Upper lobe of right lung (tissue), 1 donor: ENCODE results near the gene NT5DC4. TPM values are rescaled to one million over a fixed set of nuclear protein-coding genes. Genes with fewer than 3 reads are reported as not detected.

Experiments
- ATAC-seq: fragments of 200-7000 bp; cut with Tn5 transposase; one replicate; pipeline ENCODE4 v1.9.1; 2020; ENCODE audit warnings: mild to moderate bottlenecking, moderate library complexity
- DNase-seq: peaks from one replicate; pipeline ENCODE4 v3.0.0-alpha.2; 2020
- H3K27ac ChIP-seq: fragments of 200-600 bp; one replicate; pipeline ENCODE4 v1.8.0; 2022
- H3K27me3 ChIP-seq: fragments of 200-600 bp; one replicate; pipeline ENCODE4 v1.8.0; 2022; ENCODE audit warnings: mild to moderate bottlenecking
- H3K36me3 ChIP-seq: fragments of 200-600 bp; one replicate; pipeline ENCODE4 v1.8.0; 2022
- H3K4me1 ChIP-seq: fragments of 200-600 bp; one replicate; pipeline ENCODE4 v1.8.0; 2022
- H3K4me3 ChIP-seq: fragments of 200-600 bp; one replicate; pipeline ENCODE4 v1.8.0; 2022; ENCODE audit warnings: mild to moderate bottlenecking
- H3K9me3 ChIP-seq: fragments of 200-600 bp; one replicate; pipeline ENCODE4 v1.8.0; 2022
- CTCF ChIP-seq: fragments of 200-600 bp; IDR thresholded peaks from one replicate; pipeline ENCODE4 v1.8.0; 2022; ENCODE audit warnings: antibody characterized with exemption
- intact Hi-C: fragments of 100-400 bp; cut with DNase I; formaldehyde crosslinking; loops from one replicate; pipeline ENCODE4 v1.11.0; 2022
- long read RNA-seq: library from polyadenylated mRNA; unstranded; transcript quantifications from one replicate; pipeline ENCODE4 v2.0.0, GENCODE V29; 2021
- total RNA-seq: library from RNA; stranded (reverse); fragmentation: NEBNext Ultra II Directional; extraction: Animal tissue kit (Norgen Biotek cat#: 25700); gene quantifications from one replicate; pipeline ENCODE4 v1.2.1, GENCODE V29; 2021
- donor health status: DM: no; HTN: yes; CAD: no; lungs with severe emphysema.

NT5DC4 gene
- not detected for total RNA-seq
- long read RNA-seq: 0 reads

GRCh38 chr2:112720785-112721184 lies at the start of gene NT5DC4:
NT5DC4 (plus strand) TSS chr2:112721020; CDS start chr2:112721080, 60 bp downstream.
- Histone ChIP-seq H3K27ac (no peak within 1 kb of the TSS), H3K4me1 (no peaks in the 10 kb centered on the region), H3K27me3 (no peaks in the 10 kb centered on the region), H3K36me3 (no peaks in the 10 kb centered on the region), H3K9me3 (no peaks in the 10 kb centered on the region), H3K4me3 (no peak within 1 kb of the TSS)
- ATAC-seq (peak; percentile 3), DNase-seq (no peak)
- no peak for TF ChIP-seq CTCF
- intact Hi-C loops: no loop called here

- peaks cover 6% of the 10 kb centered on the region for H3K4me1 ChIP-seq
- TF ChIP-seq CTCF: no peak
- H3K9me3 ChIP-seq: no peaks in the 10 kb centered on the region
- no peaks in the 10 kb centered on the region for H3K36me3 ChIP-seq
- no peak overlapping the region for H3K4me3 ChIP-seq
- no peaks in the 10 kb centered on the region for H3K27me3 ChIP-seq
- no peak overlapping the region for H3K27ac ChIP-seq
- intact Hi-C loops: no loop called here
- DNase-seq (no peak), ATAC-seq (no peak)
These were observed 49.0 kb upstream of the NT5DC4 start for GRCh38 chr2:112671801-112672200.

GRCh38 chr2:112673008-112673407 lies 47.8 kb upstream of the NT5DC4 start:
- no peak overlapping the region for H3K27ac ChIP-seq
- H3K4me1 ChIP-seq: peaks cover 6% of the 10 kb centered on the region
- DNase-seq (no peak), ATAC-seq (no peak)
- H3K9me3 ChIP-seq: no peaks in the 10 kb centered on the region
- no peaks in the 10 kb centered on the region for H3K27me3 ChIP-seq
- H3K36me3 ChIP-seq: no peaks in the 10 kb centered on the region
- intact Hi-C loops: no loop called here
- no peak overlapping the region for H3K4me3 ChIP-seq
- no peak for TF ChIP-seq CTCF

- peak; percentile 94 for ATAC-seq
- peak; percentile 80 for DNase-seq
- no peak overlapping the region for H3K27ac ChIP-seq
- intact Hi-C loops: no loop called here
- no peaks in the 10 kb centered on the region for H3K36me3 ChIP-seq
- H3K9me3 ChIP-seq: no peaks in the 10 kb centered on the region
- peaks cover 6% of the 10 kb centered on the region for H3K4me1 ChIP-seq
- TF ChIP-seq CTCF: no peak
- no peaks in the 10 kb centered on the region for H3K27me3 ChIP-seq
- no peak overlapping the region for H3K4me3 ChIP-seq
These were observed 46.6 kb upstream of the NT5DC4 start for GRCh38 chr2:112674229-112674628.

- H3K4me3 ChIP-seq: no peak overlapping the region
- no peak for TF ChIP-seq CTCF
- H3K27ac ChIP-seq: no peak overlapping the region
- ATAC-seq: no peak
- H3K4me1 ChIP-seq: peaks cover 9% of the 10 kb centered on the region
- no peaks in the 10 kb centered on the region for H3K27me3 ChIP-seq
- intact Hi-C loops: no loop called here
- no peaks in the 10 kb centered on the region for H3K36me3 ChIP-seq
- no peak for DNase-seq
- H3K9me3 ChIP-seq: no peaks in the 10 kb centered on the region
These were observed 41.3 kb upstream of the NT5DC4 start for GRCh38 chr2:112679484-112679883.

- no peaks in the 10 kb centered on the region for H3K27me3 ChIP-seq
- no peak for TF ChIP-seq CTCF
- H3K27ac ChIP-seq: no peak overlapping the region
- ATAC-seq: no peak
- H3K4me3 ChIP-seq: no peak overlapping the region
- no peak for DNase-seq
- H3K4me1 ChIP-seq: peaks cover 7% of the 10 kb centered on the region
- H3K36me3 ChIP-seq: no peaks in the 10 kb centered on the region
- intact Hi-C loops: no loop called here
- no peaks in the 10 kb centered on the region for H3K9me3 ChIP-seq
These were observed 40.1 kb upstream of the NT5DC4 start for GRCh38 chr2:112680666-112681101.
